Measurements from ENCODE around the gene C16orf96. TPM values are rescaled to one million over a fixed set of nuclear protein-coding genes. Genes with fewer than 3 reads are reported as not detected.

C16orf96 gene
- total RNA-seq, 1 experiment from 2014 or later = 0.15 TPM

- no peak for DNase-seq
- no peak overlapping the region for H3K27ac ChIP-seq
- ChIA-PET CTCF (no interaction called here), POLR2A (ENCODE audit: unreplicated experiment) (no interaction called here)
- no peaks in the 10 kb centered on the region for H3K79me2 ChIP-seq (ENCODE audit: low read depth)
- H2AFZ ChIP-seq = no peak overlapping the region
- H3F3A ChIP-seq (ENCODE audit: insufficient read depth, low read depth) = no peaks in the 10 kb centered on the region
- BruUV-seq (replicated peaks) = no TSS peak
- no peaks in the 10 kb centered on the region for H3K9me3 ChIP-seq (ENCODE audit: insufficient read depth, low read depth)
- H3K36me3 ChIP-seq (ENCODE audit: low read depth) = no peaks in the 10 kb centered on the region
- H3K4me3 ChIP-seq = no peak overlapping the region
- TF ChIP-seq EZH2 (IDR thresholded peaks at IDR 0.05; ENCODE audit: low read depth) = no peak
- TF ChIP-seq, protein P1, sequence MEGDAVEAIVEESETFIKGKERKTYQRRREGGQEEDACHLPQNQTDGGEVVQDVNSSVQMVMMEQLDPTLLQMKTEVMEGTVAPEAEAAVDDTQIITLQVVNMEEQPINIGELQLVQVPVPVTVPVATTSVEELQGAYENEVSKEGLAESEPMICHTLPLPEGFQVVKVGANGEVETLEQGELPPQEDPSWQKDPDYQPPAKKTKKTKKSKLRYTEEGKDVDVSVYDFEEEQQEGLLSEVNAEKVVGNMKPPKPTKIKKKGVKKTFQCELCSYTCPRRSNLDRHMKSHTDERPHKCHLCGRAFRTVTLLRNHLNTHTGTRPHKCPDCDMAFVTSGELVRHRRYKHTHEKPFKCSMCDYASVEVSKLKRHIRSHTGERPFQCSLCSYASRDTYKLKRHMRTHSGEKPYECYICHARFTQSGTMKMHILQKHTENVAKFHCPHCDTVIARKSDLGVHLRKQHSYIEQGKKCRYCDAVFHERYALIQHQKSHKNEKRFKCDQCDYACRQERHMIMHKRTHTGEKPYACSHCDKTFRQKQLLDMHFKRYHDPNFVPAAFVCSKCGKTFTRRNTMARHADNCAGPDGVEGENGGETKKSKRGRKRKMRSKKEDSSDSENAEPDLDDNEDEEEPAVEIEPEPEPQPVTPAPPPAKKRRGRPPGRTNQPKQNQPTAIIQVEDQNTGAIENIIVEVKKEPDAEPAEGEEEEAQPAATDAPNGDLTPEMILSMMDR (conservative IDR thresholded peaks at IDR 0.05) = no peak
- intact Hi-C loops (cut with micrococcal nuclease; ENCODE audit: unreplicated experiment) = no loop called here
- H3K4me2 ChIP-seq = no peak overlapping the region
- no peaks in the 10 kb centered on the region for H3K27me3 ChIP-seq (ENCODE audit: insufficient read depth, low read depth)
- H3K9me2 ChIP-seq (ENCODE audit: insufficient read depth) = no peaks in the 10 kb centered on the region
- no peaks in the 10 kb centered on the region for H4K20me1 ChIP-seq (ENCODE audit: insufficient read depth)
- H3K4me1 ChIP-seq (replicated peaks; ENCODE audit: insufficient read depth) = no peaks in the 10 kb centered on the region
Observed at GRCh38 chr16:4524571-4524970, 31.6 kb upstream of the C16orf96 start.

- Histone ChIP-seq H3K4me1 (replicated peaks; ENCODE audit: insufficient read depth) (no peaks in the 10 kb centered on the region), H4K20me1 (ENCODE audit: insufficient read depth) (no peaks in the 10 kb centered on the region), H3K27me3 (ENCODE audit: insufficient read depth, low read depth) (no peaks in the 10 kb centered on the region), H2AFZ (no peak overlapping the region), H3K4me3 (no peak overlapping the region), H3F3A (ENCODE audit: insufficient read depth, low read depth) (no peaks in the 10 kb centered on the region), H3K9me3 (ENCODE audit: insufficient read depth, low read depth) (no peaks in the 10 kb centered on the region), H3K79me2 (ENCODE audit: low read depth) (no peaks in the 10 kb centered on the region), H3K9me2 (ENCODE audit: insufficient read depth) (no peaks in the 10 kb centered on the region), H3K36me3 (ENCODE audit: low read depth) (no peaks in the 10 kb centered on the region), H3K27ac (no peak overlapping the region), H3K4me2 (no peak overlapping the region)
- ChIA-PET CTCF (no interaction called here), POLR2A (ENCODE audit: unreplicated experiment) (no interaction called here)
- intact Hi-C loops (cut with micrococcal nuclease; ENCODE audit: unreplicated experiment) = no loop called here
- BruUV-seq (replicated peaks) = no TSS peak
- no peak for DNase-seq
- TF ChIP-seq, protein P1 (conservative IDR thresholded peaks at IDR 0.05) = no peak
- TF ChIP-seq EZH2 (IDR thresholded peaks at IDR 0.05; ENCODE audit: low read depth) = no peak
Observed at GRCh38 chr16:4525069-4525468, 31.1 kb upstream of the C16orf96 start.

DNA sequence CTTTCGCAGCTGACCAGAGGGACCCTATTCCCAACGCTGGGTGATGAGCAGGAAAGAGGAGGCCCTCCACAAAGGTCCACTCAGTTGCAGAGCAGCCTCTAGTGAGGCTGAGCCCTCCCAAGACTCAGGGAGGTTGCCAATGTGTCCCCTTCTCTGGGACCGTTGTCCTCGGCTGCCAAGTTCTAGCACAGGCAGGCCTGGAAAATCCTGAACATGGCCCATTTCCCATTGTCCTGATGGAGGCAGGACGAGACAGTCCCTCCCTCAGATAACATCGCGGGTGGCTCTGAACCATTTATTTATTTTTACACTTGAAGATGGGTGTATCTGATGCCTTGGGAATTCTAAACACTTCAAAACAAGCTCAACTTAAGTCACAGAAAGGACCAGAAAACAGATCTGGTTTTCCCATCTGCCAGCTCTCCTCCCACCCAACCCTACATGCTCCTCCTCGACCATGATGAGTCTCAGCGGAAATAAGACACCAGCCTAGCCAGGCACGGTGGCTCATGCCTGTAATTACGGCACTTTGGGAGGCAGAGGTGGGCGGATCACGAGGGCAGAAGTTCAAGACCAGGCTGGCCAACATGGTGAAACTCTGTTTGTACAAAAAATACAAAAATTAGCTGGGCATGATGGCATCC lies 30.4 kb upstream of the C16orf96 start:
- Histone ChIP-seq H3K79me2 (ENCODE audit: low read depth) (no peaks in the 10 kb centered on the region), H3K27me3 (ENCODE audit: insufficient read depth, low read depth) (no peaks in the 10 kb centered on the region), H3K36me3 (ENCODE audit: low read depth) (no peaks in the 10 kb centered on the region), H3K4me1 (replicated peaks; ENCODE audit: insufficient read depth) (no peaks in the 10 kb centered on the region), H3F3A (ENCODE audit: insufficient read depth, low read depth) (no peaks in the 10 kb centered on the region), H4K20me1 (ENCODE audit: insufficient read depth) (no peaks in the 10 kb centered on the region), H3K4me2 (no peak overlapping the region), H3K4me3 (no peak overlapping the region), H3K27ac (no peak overlapping the region), H2AFZ (no peak overlapping the region), H3K9me2 (ENCODE audit: insufficient read depth) (no peaks in the 10 kb centered on the region), H3K9me3 (ENCODE audit: insufficient read depth, low read depth) (no peaks in the 10 kb centered on the region)
- BruUV-seq (replicated peaks) = no TSS peak
- intact Hi-C loops (cut with micrococcal nuclease; ENCODE audit: unreplicated experiment) = no loop called here
- TF ChIP-seq, protein P1 (conservative IDR thresholded peaks at IDR 0.05) = no peak
- no peak for TF ChIP-seq EZH2 (IDR thresholded peaks at IDR 0.05; ENCODE audit: low read depth)
- DNase-seq = no peak
- ChIA-PET POLR2A (ENCODE audit: unreplicated experiment) (no interaction called here), CTCF (no interaction called here)
